Panc1 (cell line): Measurements from ENCODE around the gene SMARCA2. TPM values are rescaled to one million over a fixed set of nuclear protein-coding genes. Genes with fewer than 3 reads are reported as not detected.

Experiments
- ATAC-seq: fragments of 200-7000 bp; cut with Tn5 transposase; 2 replicates; pipeline ENCODE4 v1.9.1; 2020; ENCODE audit warnings: mild to moderate bottlenecking, moderate library complexity
- BruUV-seq: library from RNA; stranded (reverse); fragments of 400-500 nt; replicated peaks from 2 replicates; lab custom pipeline; 2021; lab: Mats Ljungman, UMichigan
- CTCF ChIA-PET: fragments of 300-600 bp; sonication (Branson Sonifier 250); formaldehyde crosslinking; loops from one replicate; lab custom pipeline; 2022; ENCODE audit warnings: antibody characterized with exemption; lab: Charles Lee
- POLR2A ChIA-PET: fragments of 300-600 bp; sonication (Branson Sonifier 250); formaldehyde crosslinking; loops from one replicate; lab custom pipeline; 2022; ENCODE audit warnings: antibody characterized with exemption; lab: Charles Lee
- DNase-seq: peaks from one replicate; pipeline ENCODE4 v3.0.0-alpha.2; 2010; ENCODE audit warnings: low read depth, low spot score
- H3K27ac ChIP-seq: 2 replicates; pipeline ENCODE4 v1.5.1; 2011; ENCODE audit warnings: mild to moderate bottlenecking, low read length, inconsistent platforms
- H3K27me3 ChIP-seq: fragments of 200-500 bp; sonication (Bioruptor generic); 2 replicates; pipeline ENCODE4 v1.6.0; 2014; ENCODE audit warnings: low read length, inconsistent platforms; ENCODE audit not compliant: control insufficient read depth, insufficient read depth
- H3K36me3 ChIP-seq: fragments of 200-500 bp; sonication (Bioruptor generic); 2 replicates; pipeline ENCODE4 v1.5.1; 2014; ENCODE audit warnings: inconsistent platforms, mild to moderate bottlenecking, low read length, moderate library complexity; ENCODE audit not compliant: control insufficient read depth, insufficient read depth
- H3K4me1 ChIP-seq: 2 replicates; pipeline ENCODE4 v1.5.1; 2011; ENCODE audit warnings: inconsistent platforms, mild to moderate bottlenecking, low read length, moderate library complexity; ENCODE audit not compliant: control insufficient read depth, insufficient read depth
- H3K4me3 ChIP-seq, 2 experiments: 2 replicates each; pipeline ENCODE4 v1.5.1; 2011 to 2012; ENCODE audit warnings: low read depth in 2 of 2, low read length in 2 of 2, mild to moderate bottlenecking in 2 of 2, inconsistent platforms in 1 of 2, moderate library complexity in 1 of 2
- H3K9me3 ChIP-seq: fragments of 200-500 bp; sonication (Bioruptor generic); 2 replicates; pipeline ENCODE4 v1.5.1; 2014; ENCODE audit warnings: low read depth, mild to moderate bottlenecking, inconsistent platforms, low read length, moderate library complexity; ENCODE audit not compliant: control insufficient read depth, insufficient read depth
- CTCF ChIP-seq: fragments of 450-650 bp; IDR thresholded peaks from 2 replicates; pipeline ENCODE4 v1.5.1; 2017; ENCODE audit warnings: mild to moderate bottlenecking
- POLR2AphosphoS5 ChIP-seq: IDR thresholded peaks from 2 replicates; pipeline ENCODE4 v1.6.1; 2012; ENCODE audit warnings: mild to moderate bottlenecking, low read depth, low read length, moderate library complexity
- REST ChIP-seq, 2 experiments: IDR thresholded peaks; 2 replicates each; pipeline ENCODE4 v1.6.1; 2011 to 2012; ENCODE audit warnings: low read depth in 2 of 2, control low read depth in 1 of 2, low read length in 1 of 2, mild to moderate bottlenecking in 1 of 2, moderate library complexity in 1 of 2; ENCODE audit not compliant: insufficient read depth in 1 of 2
- SIN3A ChIP-seq: IDR thresholded peaks from 2 replicates; pipeline ENCODE4 v1.6.1; 2012; ENCODE audit warnings: low read depth, mild to moderate bottlenecking, low read length, moderate library complexity, borderline replicate concordance; ENCODE audit not compliant: insufficient read depth
- TCF7L2 ChIP-seq: IDR thresholded peaks from 2 replicates; pipeline ENCODE4 v1.6.1; 2011; ENCODE audit warnings: mild to moderate bottlenecking, low read depth, low read length, inconsistent platforms
- in situ Hi-C: cut with HindIII; loops from 2 replicates; pipeline ENCODE4 v1.10.0; 2016; ENCODE audit warnings: low sequenced_read_pairs, low pct_unique_long_range_greater_than_20kb
- intact Hi-C: fragments of 100-400 bp; cut with micrococcal nuclease; formaldehyde crosslinking; loops from one replicate; pipeline ENCODE4 v1.10.0; 2022; ENCODE audit not compliant: unreplicated experiment
- total RNA-seq: library from RNA; stranded (reverse); gene quantifications from one replicate; pipeline ENCODE4 v1.2.1, GENCODE V29; 2021; ENCODE audit not compliant: unreplicated experiment

SMARCA2 gene
- total RNA-seq, 1 experiment from 2014 or later, result 13.3 TPM

GRCh38 chr9:2041736-2042135, 26.6 kb downstream of the SMARCA2 start:
- in situ Hi-C loops, result no loop called here
- intact Hi-C loops, result no loop called here
- Histone ChIP-seq H3K9me3 (no peaks in the 10 kb centered on the region), H3K27me3 (no peaks in the 10 kb centered on the region), H3K4me3 (no peak overlapping the region), H3K36me3 (no peaks in the 10 kb centered on the region), H3K4me1 (no peaks in the 10 kb centered on the region), H3K27ac (no peak overlapping the region)
- CTCF ChIA-PET, result no interaction called here
- POLR2A ChIA-PET, result no interaction called here
- no peak for TF ChIP-seq POLR2AphosphoS5
- no peak for TF ChIP-seq SIN3A
- TF ChIP-seq REST (IDR thresholded peaks at IDR 0.05; ENCODE audit: insufficient read depth in 1 of 2, low read depth in 2 of 2, low read length in 1 of 2), result no peak
- no peak for TF ChIP-seq CTCF
- no peak for TF ChIP-seq TCF7L2
- DNase-seq (no peak), ATAC-seq (no peak)
- no TSS peak for BruUV-seq

- ChIA-PET CTCF (no interaction called here), POLR2A (no interaction called here)
- in situ Hi-C loops (no loop called here), intact Hi-C loops (no loop called here)
- no peak overlapping the region for H3K27ac ChIP-seq
- H3K4me1 ChIP-seq, result no peaks in the 10 kb centered on the region
- no peak overlapping the region for H3K4me3 ChIP-seq
- H3K36me3 ChIP-seq, result no peaks in the 10 kb centered on the region
- TF ChIP-seq CTCF (no peak), POLR2AphosphoS5 (no peak), SIN3A (no peak), REST (IDR thresholded peaks at IDR 0.05; ENCODE audit: insufficient read depth in 1 of 2, low read depth in 2 of 2, low read length in 1 of 2) (no peak), TCF7L2 (no peak)
- ATAC-seq, result no peak
- H3K9me3 ChIP-seq, result no peaks in the 10 kb centered on the region
- DNase-seq, result no peak
- H3K27me3 ChIP-seq, result no peaks in the 10 kb centered on the region
- no TSS peak for BruUV-seq
Observed at GRCh38 chr9:2043243-2043642, 28.1 kb downstream of the SMARCA2 start.
